ENCODE measurements around the gene AKAP10. TPM values are rescaled to one million over a fixed set of nuclear protein-coding genes. Genes with fewer than 3 reads are reported as not detected.
"Not testable (repeated sequence)": the region's sequence is repeated elsewhere in the genome, so short reads cannot be mapped to it uniquely, and the experiment has no call there.

AKAP10 gene
- total RNA-seq, 1 experiment from 2014 or later, result 20.2 TPM

DNA sequence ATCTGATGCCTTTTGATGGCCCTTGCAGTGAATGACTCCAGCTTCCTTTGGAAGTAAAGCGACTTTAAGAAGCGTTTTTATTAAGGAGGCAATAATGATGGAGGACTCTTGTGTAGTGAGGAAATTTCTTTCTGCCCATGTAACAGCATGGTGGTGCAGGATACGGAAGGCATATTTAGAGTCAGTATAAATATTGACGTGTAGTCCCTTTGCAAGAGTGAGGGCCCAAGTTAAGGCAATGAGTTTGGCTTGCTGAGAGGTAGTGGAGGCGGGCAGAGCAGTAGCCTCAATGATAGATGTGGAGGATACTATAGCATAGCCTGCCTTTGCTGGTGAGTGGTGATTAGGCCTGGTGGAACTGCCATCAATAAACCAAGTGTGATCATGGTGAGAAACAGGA is 87.6 kb downstream of the AKAP10 start:
- not testable (repeated sequence) for H3K79me1 ChIP-seq (ENCODE audit: insufficient read depth, low read depth, low read length, poor library complexity, severe bottlenecking); H3K27me3 Mint-ChIP-seq (ENCODE audit: low read depth); H4K20me1 ChIP-seq (ENCODE audit: control insufficient read depth, insufficient read depth, insufficient read length); H3K23ac ChIP-seq (ENCODE audit: insufficient read length, low read depth, low read length); H4K91ac ChIP-seq (ENCODE audit: insufficient read length, low read depth, low read length); H3K4me3 Mint-ChIP-seq; H4K5ac ChIP-seq (ENCODE audit: insufficient read length, low read depth, low read length); H2BK5ac ChIP-seq (ENCODE audit: insufficient read length, low read length); H2BK15ac ChIP-seq (ENCODE audit: low read depth, low read length); H2BK20ac ChIP-seq (ENCODE audit: low read depth, low read length, poor library complexity, severe bottlenecking); H3K27me3 ChIP-seq (ENCODE audit: insufficient read depth, low read length); H3K79me2 ChIP-seq (ENCODE audit: insufficient read depth, low read length); H3K9me3 Mint-ChIP-seq; H3K56ac ChIP-seq (ENCODE audit: insufficient read length, low read depth, low read length); H2AK5ac ChIP-seq (ENCODE audit: insufficient read length, low read length); DNase-seq; H3K27ac ChIP-seq (ENCODE audit: insufficient read length, low read depth, low read length); H3K9ac ChIP-seq (ENCODE audit: extremely low read depth, insufficient read length, low read length); H3K4me1 ChIP-seq (ENCODE audit: insufficient read depth, low read length); H3K4me2 ChIP-seq (ENCODE audit: insufficient read depth, insufficient read length, low read length); H3K14ac ChIP-seq (ENCODE audit: insufficient read depth, low read length); H3K4ac ChIP-seq (ENCODE audit: low read depth, low read length); H3K18ac ChIP-seq (ENCODE audit: insufficient read length, low read depth, low read length); H3K4me1 Mint-ChIP-seq; H3K9me3 ChIP-seq (ENCODE audit: control insufficient read depth, low read depth, low read length); H3K36me3 Mint-ChIP-seq (ENCODE audit: insufficient read depth in 1 of 3, low read depth in 3 of 3); H2BK120ac ChIP-seq (ENCODE audit: low read depth, low read length, poor library complexity, severe bottlenecking); H3T11ph ChIP-seq (ENCODE audit: low read length); H2BK12ac ChIP-seq (ENCODE audit: insufficient read length, low read depth, low read length); H3K27ac Mint-ChIP-seq; H4K8ac ChIP-seq (replicated peaks; ENCODE audit: insufficient read length, low read depth, low read length); H2AFZ ChIP-seq (ENCODE audit: low read length); H3K23me2 ChIP-seq (ENCODE audit: insufficient read length, low read depth, low read length, poor library complexity, severe bottlenecking)
- WGBS (ENCODE audit: extremely low coverage, insufficient read length, low lambda C conversion rate), result no CpG with 5 or more reads among the region's 5 CpGs
